Measurements from ENCODE around the gene RGL3. TPM values are rescaled to one million over a fixed set of nuclear protein-coding genes. Genes with fewer than 3 reads are reported as not detected.
"Not testable (repeated sequence)": the region's sequence is repeated elsewhere in the genome, so short reads cannot be mapped to it uniquely, and the experiment has no call there.

Gene RGL3, protein sequence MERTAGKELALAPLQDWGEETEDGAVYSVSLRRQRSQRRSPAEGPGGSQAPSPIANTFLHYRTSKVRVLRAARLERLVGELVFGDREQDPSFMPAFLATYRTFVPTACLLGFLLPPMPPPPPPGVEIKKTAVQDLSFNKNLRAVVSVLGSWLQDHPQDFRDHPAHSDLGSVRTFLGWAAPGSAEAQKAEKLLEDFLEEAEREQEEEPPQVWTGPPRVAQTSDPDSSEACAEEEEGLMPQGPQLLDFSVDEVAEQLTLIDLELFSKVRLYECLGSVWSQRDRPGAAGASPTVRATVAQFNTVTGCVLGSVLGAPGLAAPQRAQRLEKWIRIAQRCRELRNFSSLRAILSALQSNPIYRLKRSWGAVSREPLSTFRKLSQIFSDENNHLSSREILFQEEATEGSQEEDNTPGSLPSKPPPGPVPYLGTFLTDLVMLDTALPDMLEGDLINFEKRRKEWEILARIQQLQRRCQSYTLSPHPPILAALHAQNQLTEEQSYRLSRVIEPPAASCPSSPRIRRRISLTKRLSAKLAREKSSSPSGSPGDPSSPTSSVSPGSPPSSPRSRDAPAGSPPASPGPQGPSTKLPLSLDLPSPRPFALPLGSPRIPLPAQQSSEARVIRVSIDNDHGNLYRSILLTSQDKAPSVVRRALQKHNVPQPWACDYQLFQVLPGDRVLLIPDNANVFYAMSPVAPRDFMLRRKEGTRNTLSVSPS
- under 1 TPM in 2 of 6 donors, not detected in 4; 0.40 to 0.44 TPM for polyA plus RNA-seq (ENCODE audit: low read depth in 6 of 6)

DNA sequence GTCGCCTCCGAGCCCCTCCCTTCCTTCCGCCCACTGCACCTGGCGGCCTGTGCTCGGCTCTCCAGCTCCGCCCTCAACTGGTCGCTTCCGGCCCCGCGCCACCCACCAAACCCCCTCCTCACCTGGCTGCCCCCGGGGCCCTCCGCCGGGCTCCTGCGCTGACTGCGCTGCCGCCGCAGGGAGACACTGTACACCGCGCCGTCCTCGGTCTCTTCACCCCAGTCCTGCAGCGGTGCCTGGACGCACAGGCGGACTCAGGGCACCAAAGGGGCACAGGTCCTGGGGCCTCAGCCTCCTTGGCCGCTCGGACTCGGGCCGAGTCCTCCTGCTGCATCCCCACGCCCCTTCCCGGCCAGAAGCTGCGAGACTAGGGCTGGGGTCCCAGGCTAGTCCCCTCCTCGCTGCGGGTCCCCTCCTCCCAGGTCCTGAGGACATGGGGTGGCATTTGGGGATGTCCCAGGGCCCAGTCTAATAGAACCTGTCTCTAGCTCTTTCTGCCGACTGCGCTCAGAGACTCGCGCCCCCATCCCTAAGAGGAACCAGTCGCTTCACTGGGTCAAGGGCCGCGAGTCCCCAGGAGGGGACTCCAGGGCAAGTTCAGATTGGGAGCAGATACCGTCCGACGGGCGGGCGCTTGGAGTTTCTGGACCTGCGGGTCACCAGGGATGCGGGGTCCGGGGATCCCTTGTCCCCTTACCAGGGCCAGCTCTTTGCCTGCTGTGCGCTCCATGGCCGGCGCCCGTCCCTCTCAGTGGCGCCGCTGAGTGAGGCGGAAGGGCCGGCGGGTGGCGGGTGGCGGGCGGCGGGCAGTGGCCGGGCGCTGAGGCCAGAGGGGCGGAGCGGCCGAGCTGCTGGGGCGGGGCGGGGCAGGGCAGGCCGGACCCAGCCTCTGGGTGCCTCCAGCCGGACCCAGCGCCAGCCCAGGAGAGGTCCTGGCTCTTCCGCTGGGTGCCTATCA, at the start of gene RGL3:
Gene RGL3, minus strand, starts transcription at position 766 of the 958 bp plus-strand sequence. Its CDS starts 36 bp downstream, at position 730.
- peaks cover 0 to 1% (median 0%) of the 10 kb centered on the region in 7 donors for H3K9me3 Mint-ChIP-seq
- no peaks in the 10 kb centered on the region for H3K36me3 Mint-ChIP-seq
- DNase-seq, result peak; percentile 52
- peaks cover 8 to 17% (median 16%) of the 10 kb centered on the region in 3 donors for H3K27me3 Mint-ChIP-seq
- peak; percentile 13 to 16 for ATAC-seq (ENCODE audit: low read depth in 2 of 2)
- H3K4me3 Mint-ChIP-seq, result peak within 1 kb of the TSS; percentile 79 to 92 (median 88)
- peaks cover 42 to 59% (median 47%) of the 10 kb centered on the region in 3 donors for H3K4me1 Mint-ChIP-seq
- peak within 1 kb of the TSS in 5 of 6 donors; percentile 21 to 94 (median 73) for H3K27ac Mint-ChIP-seq

DNA sequence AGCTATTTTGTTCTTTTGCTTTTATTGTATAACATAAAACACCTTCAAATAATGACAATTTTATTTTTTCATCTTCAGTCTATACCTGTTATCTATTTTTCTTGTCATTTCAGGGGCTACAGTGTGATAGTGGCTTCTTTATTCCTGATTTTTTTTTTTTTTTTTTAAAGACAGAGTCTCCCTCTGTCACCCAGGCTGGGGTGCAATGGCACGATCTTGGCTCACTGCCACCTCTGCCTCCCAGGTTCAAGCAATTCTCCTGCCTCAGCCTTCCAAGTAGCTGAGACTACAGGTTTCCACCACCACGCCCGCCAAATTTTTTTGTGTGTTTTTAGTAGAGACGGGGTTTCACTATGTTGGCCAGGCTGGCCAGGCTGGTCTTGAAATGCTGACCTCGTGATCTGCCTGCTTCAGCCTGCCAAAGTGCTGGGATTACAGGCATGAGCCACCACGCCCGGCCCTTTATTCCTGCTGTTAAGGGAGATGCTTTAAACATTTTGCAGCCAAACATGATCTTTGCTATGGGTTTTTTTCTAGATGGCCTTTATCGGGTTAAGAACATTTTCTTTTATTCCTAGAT, 49.2 kb upstream of the RGL3 start:
- H3K36me3 Mint-ChIP-seq; H3K27ac Mint-ChIP-seq; H3K4me1 Mint-ChIP-seq; DNase-seq; ATAC-seq (ENCODE audit: low read depth in 2 of 2); H3K4me3 Mint-ChIP-seq; H3K9me3 Mint-ChIP-seq: not testable (repeated sequence)
- peaks cover 12 to 29% (median 14%) of the 10 kb centered on the region in 3 donors for H3K27me3 Mint-ChIP-seq

DNA sequence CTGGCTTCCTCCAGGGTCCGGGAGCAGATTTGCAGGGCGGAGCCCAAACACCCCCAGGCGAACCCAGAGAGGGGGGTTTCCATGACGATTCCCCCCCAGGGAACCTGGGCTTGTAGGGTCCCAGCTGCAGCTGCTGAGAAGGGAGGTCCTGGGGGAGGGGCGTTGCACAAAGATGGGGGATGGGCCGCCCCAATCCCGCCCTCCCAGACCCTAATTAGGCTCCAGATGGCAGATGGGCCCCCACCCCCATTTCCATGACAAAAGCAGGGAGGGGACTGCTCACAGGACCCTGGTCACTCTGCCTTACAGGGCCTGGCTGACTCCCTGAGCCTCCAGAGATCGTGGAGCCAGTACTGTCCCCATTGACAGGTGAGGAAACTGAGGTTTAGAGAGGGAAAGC, 46.5 kb upstream of the RGL3 start:
- ATAC-seq (ENCODE audit: low read depth in 2 of 2), result no peak
- no peak overlapping the region for H3K4me3 Mint-ChIP-seq
- H3K27ac Mint-ChIP-seq, result peak overlapping the region in 1 of 6 donors; percentile 14
- no peaks in the 10 kb centered on the region for H3K36me3 Mint-ChIP-seq
- no peaks in the 10 kb centered on the region for H3K9me3 Mint-ChIP-seq
- no peaks in the 10 kb centered on the region for H3K4me1 Mint-ChIP-seq
- DNase-seq, result no peak
- H3K27me3 Mint-ChIP-seq, result peaks cover 4 to 21% (median 7%) of the 10 kb centered on the region in 3 donors

DNA sequence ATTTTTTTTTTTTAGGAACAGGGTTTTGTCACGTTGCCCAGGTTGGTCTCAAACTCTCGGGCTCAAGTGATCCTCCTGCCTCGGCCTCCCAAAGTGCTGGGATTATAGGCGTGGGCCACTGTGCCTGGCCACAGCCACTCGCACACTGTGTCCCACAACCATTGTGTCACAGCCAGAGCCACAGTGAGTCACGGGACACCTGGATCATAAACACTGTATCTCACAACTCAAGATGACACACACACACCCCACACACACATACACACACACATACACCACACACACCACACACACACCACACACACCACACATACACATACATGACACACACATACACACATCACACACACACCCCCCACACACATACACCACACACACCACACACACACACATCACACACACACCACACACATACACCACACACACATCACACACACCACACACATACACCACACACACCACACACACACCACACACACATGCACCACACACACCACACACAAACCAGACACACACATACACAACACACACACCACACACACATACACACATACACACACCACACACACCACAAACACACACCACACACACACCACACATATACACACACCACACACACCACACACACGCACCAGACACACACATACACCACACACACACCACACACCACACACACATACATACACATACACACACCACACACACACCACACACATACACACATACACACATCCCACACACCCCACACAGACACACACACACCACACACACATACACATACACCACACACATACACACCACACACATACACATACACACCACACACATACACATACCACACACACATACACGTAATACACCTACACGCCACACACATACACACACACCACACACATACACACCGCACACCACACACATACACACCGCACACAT, 45.5 kb upstream of the RGL3 start:
- no peak for ATAC-seq (ENCODE audit: low read depth in 2 of 2)
- H3K36me3 Mint-ChIP-seq, result no peaks in the 10 kb centered on the region
- H3K4me3 Mint-ChIP-seq, result no peak overlapping the region

DNA sequence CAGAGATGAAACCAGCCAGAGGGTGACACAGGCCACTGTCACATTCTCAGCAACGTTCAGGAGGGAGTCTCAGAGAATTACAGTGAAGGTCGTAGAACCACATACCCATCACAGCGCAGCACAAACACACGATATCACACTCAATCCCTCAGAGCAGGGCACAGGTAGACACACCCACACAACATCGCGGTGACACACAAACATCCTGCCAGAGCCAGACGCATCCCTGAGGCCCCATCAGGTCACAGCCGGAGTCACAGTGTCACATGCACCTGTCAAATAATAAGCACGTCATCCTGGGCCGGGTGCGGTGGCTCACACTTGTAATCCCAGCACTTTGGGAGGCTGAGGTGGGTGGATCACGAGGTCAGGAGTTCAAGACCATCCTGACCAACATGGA, 44.3 kb upstream of the RGL3 start:
- Mint-ChIP-seq H3K27ac (peak overlapping the region in 1 of 6 donors; percentile 38), H3K9me3 (peaks cover 0 to 1% (median 0%) of the 10 kb centered on the region in 7 donors), H3K27me3 (peaks cover 10 to 31% (median 19%) of the 10 kb centered on the region in 3 donors), H3K36me3 (no peaks in the 10 kb centered on the region), H3K4me1 (no peaks in the 10 kb centered on the region), H3K4me3 (peak overlapping the region in 1 of 8 donors; percentile 75)
- peak in 1 of 2 donors; percentile 20 for ATAC-seq (ENCODE audit: low read depth in 2 of 2)
- no peak for DNase-seq

More for the DNA sequence above, 45.5 kb upstream of the RGL3 start:
- Mint-ChIP-seq H3K9me3 (peaks cover 0 to 1% (median 0%) of the 10 kb centered on the region in 7 donors), H3K4me1 (no peaks in the 10 kb centered on the region), H3K27me3 (peaks cover 11 to 29% (median 14%) of the 10 kb centered on the region in 3 donors), H3K27ac (no peak overlapping the region)
- DNase-seq, result no peak

DNA sequence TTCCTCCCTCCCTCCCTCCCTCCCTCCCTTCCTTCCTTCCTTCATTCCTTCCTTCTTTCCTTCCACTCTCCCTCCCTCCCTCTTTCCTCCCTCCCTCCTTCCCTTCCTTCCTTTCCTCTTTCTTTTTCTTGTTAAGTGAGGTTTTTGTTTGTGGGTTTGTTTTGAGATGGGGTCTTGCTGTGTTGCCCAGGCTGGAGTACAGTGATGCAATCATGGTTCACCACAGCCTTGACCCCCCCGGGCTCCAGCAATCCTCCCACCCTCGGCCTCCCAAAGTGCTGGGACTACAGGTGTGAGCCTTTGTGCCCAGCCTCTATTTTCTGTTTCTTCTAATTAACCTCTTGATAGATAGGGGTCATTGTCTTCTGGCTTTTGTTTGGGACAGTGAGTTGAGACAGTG, 42.3 kb upstream of the RGL3 start:
- no peak overlapping the region for H3K4me3 Mint-ChIP-seq
- no peak for DNase-seq
- no peak overlapping the region for H3K27ac Mint-ChIP-seq
- H3K27me3 Mint-ChIP-seq, result peaks cover 5 to 30% (median 23%) of the 10 kb centered on the region in 3 donors
- H3K4me1 Mint-ChIP-seq, result no peaks in the 10 kb centered on the region
- no peaks in the 10 kb centered on the region for H3K36me3 Mint-ChIP-seq
- ATAC-seq (ENCODE audit: low read depth in 2 of 2), result no peak
- H3K9me3 Mint-ChIP-seq, result peaks cover 0 to 1% (median 0%) of the 10 kb centered on the region in 7 donors

DNA sequence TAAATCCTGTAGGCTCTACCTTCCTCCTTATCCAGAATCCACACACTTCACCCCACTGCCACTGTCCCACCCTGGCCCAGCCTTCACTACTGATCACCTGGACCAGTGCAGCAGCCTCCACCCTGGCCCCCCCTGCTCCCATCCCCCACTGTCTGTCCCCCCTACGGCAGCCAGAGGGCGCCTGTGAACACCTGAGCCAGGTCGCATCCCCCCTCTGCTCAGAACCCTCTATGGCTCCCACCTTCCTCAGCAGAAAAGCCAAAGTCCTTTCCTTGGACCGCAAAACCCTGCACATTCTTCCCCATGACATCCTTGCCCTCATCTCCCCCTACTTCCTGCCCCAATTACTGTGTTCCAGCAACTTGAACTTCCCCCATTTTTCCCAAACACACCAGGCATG, 41.1 kb upstream of the RGL3 start:
- peak overlapping the region in 1 of 6 donors; percentile 75 for H3K27ac Mint-ChIP-seq
- H3K36me3 Mint-ChIP-seq, result no peaks in the 10 kb centered on the region
- H3K4me1 Mint-ChIP-seq, result no peaks in the 10 kb centered on the region
- H3K27me3 Mint-ChIP-seq, result peaks cover 5 to 25% (median 23%) of the 10 kb centered on the region in 3 donors
- no peak for ATAC-seq (ENCODE audit: low read depth in 2 of 2)
- no peak overlapping the region for H3K4me3 Mint-ChIP-seq
- DNase-seq, result no peak
- peaks cover 0 to 1% (median 0%) of the 10 kb centered on the region in 7 donors for H3K9me3 Mint-ChIP-seq

DNA sequence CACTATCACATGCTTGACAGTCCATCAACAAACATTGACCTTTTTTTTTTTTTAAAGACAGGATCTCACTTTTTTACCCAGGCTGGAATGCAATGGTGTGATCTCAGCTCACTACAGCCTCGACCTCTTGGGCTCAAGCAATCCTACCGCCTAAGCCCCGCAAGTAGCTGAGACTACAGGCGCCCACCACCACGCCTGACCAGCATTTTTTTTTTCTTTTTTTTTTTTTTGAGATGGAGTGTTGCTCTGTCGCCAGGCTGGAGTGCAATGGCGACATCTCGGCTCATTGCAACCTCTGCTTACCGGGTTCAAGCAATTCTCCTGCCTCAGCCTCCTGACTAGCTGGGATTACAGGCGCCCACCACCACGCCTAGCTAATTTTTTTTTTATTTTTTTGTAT, 39.8 kb upstream of the RGL3 start:
- DNase-seq; H3K9me3 Mint-ChIP-seq; H3K36me3 Mint-ChIP-seq; H3K4me3 Mint-ChIP-seq; ATAC-seq (ENCODE audit: low read depth in 2 of 2); H3K4me1 Mint-ChIP-seq: not testable (repeated sequence)
- Mint-ChIP-seq H3K27me3 (peaks cover 5 to 25% (median 23%) of the 10 kb centered on the region in 3 donors), H3K27ac (peak overlapping the region in 2 of 6 donors; percentile 47 to 49)

DNA sequence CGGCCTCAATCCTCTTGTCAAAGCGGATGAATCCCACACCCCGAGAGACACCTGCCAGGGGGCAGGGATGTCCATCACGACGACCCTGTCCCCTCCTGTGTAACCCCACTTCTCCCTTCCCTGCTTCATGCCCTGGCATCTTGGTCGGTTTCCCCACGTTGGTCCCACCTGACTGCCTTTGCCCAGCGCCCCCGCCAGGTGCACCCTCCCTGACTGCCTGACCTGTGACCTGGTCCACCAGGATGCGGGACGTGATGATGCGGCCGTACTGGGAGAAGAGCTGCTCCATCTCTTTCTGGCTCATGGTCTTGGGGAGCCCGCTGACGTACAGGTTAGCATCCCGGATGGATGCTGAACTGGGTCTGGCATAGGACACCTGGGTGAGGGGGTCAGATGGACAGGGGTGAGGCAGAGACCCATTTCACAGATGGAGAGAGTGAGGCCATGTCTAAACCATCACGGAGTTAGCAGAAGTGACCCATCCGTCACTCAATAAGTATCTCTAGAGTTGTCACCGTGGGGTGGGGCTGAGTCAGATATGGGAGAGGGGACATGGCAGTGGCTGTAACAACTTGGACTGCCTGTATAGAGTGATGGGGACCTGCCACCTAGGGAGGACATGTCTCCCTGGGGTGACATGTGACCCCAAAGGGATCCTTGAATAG, 39.3 kb upstream of the RGL3 start:
- H3K4me1 Mint-ChIP-seq, result peaks cover 0 to 1% (median 0%) of the 10 kb centered on the region in 3 donors
- peaks cover 0 to 1% (median 0%) of the 10 kb centered on the region in 7 donors for H3K9me3 Mint-ChIP-seq
- ATAC-seq (ENCODE audit: low read depth in 2 of 2) (no peak), DNase-seq (no peak)
- H3K27me3 Mint-ChIP-seq, result peaks cover 5 to 25% (median 23%) of the 10 kb centered on the region in 3 donors
- H3K4me3 Mint-ChIP-seq, result no peak overlapping the region
- no peaks in the 10 kb centered on the region for H3K36me3 Mint-ChIP-seq
- peak overlapping the region in 1 of 6 donors; percentile 49 for H3K27ac Mint-ChIP-seq

DNA sequence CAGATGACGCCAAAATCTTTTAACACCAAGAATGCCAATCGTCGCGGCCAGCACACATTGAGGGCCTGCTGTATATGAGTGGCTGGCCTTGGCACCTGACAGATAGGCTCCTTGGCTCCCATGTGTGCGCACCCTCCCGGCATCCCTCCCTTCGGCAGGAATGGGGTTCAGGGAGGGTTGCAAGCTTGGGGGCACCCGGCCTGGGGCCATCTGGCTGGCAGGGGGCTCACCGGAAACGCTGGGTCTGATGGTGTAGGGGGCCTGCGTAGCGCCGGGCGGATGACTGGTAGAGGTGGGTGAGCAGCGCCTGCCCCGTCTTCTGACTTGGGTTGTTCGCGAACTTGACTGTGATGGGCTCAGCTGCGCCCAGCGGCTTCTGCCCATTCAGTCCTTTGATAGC, 38.7 kb upstream of the RGL3 start:
- no peaks in the 10 kb centered on the region for H3K36me3 Mint-ChIP-seq
- no peak for ATAC-seq (ENCODE audit: low read depth in 2 of 2)
- peaks cover 0 to 1% (median 0%) of the 10 kb centered on the region in 7 donors for H3K9me3 Mint-ChIP-seq
- H3K4me3 Mint-ChIP-seq, result no peak overlapping the region
- peaks cover 0 to 4% (median 0%) of the 10 kb centered on the region in 3 donors for H3K4me1 Mint-ChIP-seq
- DNase-seq, result no peak
- H3K27me3 Mint-ChIP-seq, result peaks cover 5 to 25% (median 23%) of the 10 kb centered on the region in 3 donors
- no peak overlapping the region for H3K27ac Mint-ChIP-seq

DNA sequence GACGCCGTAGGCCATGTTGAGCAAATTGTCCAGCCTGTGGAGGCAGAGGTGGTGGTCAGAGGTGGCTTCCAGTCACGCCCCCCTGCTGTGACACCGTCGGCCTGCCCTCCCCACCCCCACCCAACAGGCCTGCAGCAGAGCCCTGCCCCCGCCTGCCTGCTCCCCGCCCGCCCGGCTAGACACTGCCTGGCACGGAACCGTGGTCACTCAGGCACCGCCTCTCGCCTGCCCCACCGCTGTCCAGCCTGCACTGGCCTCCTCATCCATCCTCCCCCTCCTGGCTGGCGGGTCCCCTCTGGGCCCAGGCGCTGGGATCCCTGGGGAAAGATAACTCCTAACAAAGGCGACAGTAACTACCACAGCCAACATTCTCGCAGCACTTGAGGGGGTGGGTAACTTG, 38.0 kb upstream of the RGL3 start:
- Mint-ChIP-seq H3K27ac (no peak overlapping the region), H3K4me3 (no peak overlapping the region), H3K27me3 (peaks cover 5 to 30% (median 23%) of the 10 kb centered on the region in 3 donors), H3K36me3 (no peaks in the 10 kb centered on the region), H3K4me1 (peaks cover 0 to 6% (median 5%) of the 10 kb centered on the region in 3 donors), H3K9me3 (peaks cover 0 to 1% (median 0%) of the 10 kb centered on the region in 7 donors)
- DNase-seq (no peak), ATAC-seq (ENCODE audit: low read depth in 2 of 2) (no peak)
